Activated CD4-positive, alpha-beta T cell treated with anti-CD3 and anti-CD28 coated beads for 24 hours (primary cell): ENCODE measurements around the gene MGAT5B.

ENCODE experiments used
- DNase-seq, 2 donors: peaks; one replicate each; pipeline ENCODE4 v3.0.0-alpha.2; 2020; ENCODE audit warnings: low read depth in 2 of 2

Gene MGAT5B

GRCh38 chr17:76879691-76880090 is 11.5 kb downstream of the MGAT5B start:
- DNase-seq: no peak

- no peak for DNase-seq
These were observed 12.1 kb downstream of the MGAT5B start for GRCh38 chr17:76880268-76880667.

- no peak for DNase-seq
These were observed 12.8 kb downstream of the MGAT5B start for GRCh38 chr17:76880971-76881370.

DNA sequence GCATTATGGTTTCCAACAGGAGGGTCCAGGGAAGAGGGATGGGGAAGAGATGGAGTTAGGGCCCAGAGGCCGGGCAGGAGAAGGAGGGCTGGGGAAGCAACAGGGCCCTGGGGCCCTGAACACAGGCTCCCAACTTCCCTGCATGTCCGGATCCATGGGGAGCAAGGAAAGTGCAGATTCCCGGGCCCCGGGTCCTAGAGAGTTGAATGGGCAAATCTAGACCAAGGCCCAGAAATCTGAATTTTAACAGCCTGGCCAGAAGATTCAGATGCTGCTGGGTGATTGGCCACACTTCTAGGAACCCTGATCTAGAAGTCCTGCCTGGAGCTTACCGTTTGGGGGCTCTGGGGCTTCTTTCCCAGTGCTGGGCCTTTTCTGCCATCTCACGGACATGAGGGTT is 13.2 kb downstream of the MGAT5B start:
- no peak for DNase-seq

GRCh38 chr17:76881966-76882365 is 13.8 kb downstream of the MGAT5B start:
- no peak for DNase-seq

DNA sequence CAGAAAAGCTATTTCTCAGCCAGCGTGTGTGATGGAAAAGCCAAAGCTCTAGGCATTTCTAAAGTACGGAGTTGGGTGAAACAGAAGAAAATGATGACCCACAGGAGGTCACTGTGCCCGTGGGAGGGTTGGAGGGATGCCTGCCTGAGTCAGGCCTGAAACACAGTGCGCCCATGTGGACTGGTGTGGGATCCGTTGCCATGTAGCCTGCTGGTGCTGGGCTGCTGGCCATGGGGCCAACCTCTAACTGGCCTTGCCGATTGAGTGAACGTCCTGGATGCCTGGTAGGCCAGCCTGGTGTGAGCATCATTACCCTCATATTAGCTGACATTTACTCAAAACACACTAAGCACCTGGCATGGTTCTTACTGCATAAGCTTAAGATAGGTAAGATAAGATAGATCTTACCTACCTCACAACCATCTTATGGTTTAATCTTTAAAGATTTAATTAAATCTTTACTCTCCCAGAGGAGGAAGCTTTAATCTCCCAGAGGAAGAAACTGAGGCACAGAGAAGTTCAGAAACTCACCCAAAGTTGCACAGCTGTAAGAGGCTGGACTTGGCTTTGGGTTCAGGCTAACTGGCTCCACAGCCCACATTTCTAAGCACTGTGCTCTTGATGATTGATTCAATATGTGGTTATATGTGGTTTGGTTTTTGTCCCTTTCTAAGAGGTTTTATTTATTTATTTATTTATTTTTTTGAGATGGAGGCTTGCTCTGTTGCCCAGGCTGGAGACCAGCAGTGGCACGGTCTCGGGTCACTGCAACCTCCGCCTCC is 15.7 kb downstream of the MGAT5B start:
- no peak for DNase-seq

GRCh38 chr17:76884995-76885893 is 17.0 kb downstream of the MGAT5B start:
- no peak for DNase-seq

- DNase-seq: no peak
These were observed 17.7 kb downstream of the MGAT5B start for GRCh38 chr17:76885894-76886290.

DNA sequence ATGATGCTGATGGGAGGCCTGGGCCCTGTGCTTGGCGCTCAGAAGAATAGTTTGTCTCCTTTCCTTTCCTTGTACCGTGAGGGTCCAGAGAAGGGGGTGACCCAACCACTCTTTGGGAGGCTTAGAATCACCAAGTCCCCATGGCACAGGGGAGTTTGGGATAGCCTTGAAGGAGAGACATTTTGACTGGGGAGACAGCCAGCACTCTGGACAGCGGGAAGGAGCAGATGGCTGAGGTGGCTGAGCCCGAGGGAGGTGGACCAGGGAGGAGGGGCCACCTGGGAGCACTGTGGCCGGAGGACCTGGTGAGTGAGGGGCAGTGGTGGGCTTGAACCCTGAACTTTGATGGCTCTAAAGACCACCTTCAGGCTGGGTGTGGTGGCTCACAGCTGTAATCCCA is 18.2 kb downstream of the MGAT5B start:
- DNase-seq: no peak

DNA sequence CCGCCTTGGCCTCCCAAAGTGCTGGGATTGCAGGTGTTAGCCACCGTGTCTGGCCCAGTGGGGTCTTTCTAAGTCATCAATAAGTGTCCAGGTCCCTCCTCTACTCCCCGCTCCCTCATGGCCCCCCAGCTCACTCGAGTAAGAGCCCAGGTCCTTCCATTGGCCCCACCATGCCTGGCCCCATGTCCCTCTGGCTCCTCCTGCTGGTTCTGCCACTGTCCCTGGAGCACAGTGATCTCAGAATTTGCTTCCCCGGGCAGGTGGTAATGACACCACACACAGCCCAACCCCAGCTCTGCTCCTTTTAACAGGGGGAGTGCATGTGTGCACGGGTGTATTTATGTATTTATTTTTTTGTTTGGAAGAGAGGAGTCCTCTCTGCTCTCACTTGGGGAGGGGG is 19.6 kb downstream of the MGAT5B start:
- no peak for DNase-seq

GRCh38 chr17:76888661-76889060 is 20.5 kb downstream of the MGAT5B start:
- DNase-seq: no peak

DNA sequence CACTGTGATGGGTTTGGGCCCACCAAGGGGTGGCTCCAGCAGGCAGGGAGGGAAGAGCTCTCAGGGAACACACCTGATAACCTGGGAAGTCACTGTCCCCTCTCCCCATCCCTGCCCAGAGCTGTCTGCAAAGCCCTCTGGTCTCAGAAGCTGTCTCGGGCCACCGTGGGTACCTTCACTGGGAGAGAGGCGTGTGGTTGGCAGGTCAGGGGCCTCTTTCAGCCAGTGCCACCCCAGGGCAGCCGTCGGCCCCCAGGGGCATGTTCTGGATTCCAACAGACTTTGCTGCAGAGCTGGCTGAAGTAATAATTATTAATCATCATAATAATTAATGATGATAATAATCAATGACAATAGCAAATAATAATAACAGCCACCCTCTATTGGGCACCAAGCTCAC is 21.1 kb downstream of the MGAT5B start:
- DNase-seq: no peak

DNA sequence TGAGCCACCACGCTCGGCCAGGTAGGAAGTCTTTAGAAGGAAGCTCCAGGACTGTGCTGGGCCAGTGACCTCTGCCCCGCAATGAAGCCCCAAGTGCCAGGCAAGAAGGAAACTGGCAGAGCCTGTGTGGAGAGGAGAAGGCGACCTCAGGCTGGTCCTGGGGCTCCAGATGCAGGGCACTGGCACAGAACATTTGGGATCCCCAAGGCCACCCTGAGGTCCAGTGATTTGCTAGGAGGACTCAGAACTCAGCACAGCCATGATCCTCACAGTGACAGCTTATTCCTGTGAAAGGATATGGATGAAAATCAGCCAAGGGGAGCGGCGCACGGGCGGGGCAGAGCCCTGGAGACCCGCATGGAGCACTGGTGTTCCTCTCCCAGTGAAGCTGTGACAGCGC is 24.1 kb downstream of the MGAT5B start:
- DNase-seq: no peak

- DNase-seq: no peak
These were observed 25.6 kb downstream of the MGAT5B start for GRCh38 chr17:76893623-76894334.

DNA sequence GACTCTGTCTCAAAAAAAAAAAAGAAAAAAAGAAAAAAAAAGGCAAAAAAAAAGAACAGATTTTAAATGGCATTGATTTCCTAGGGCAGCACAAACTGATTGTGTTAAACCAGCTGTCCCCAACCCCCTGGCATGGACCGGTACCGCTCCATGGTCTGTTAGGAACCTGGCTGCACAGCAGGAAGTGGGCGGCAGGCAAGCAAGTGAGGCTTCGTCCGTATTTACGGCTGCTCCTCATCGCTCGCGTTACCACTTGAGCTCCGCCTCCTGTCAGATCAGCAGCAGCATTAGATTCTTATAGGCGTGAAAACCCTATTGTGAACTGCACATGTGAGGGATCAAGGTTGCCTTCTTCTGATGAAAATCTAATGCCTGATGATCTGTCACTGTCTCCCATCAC is 26.6 kb downstream of the MGAT5B start:
- no peak for DNase-seq

- DNase-seq: no peak
These were observed 28.8 kb downstream of the MGAT5B start for GRCh38 chr17:76897023-76897422.

- DNase-seq: no peak
These were observed 31.2 kb downstream of the MGAT5B start for GRCh38 chr17:76899414-76899813.

DNA sequence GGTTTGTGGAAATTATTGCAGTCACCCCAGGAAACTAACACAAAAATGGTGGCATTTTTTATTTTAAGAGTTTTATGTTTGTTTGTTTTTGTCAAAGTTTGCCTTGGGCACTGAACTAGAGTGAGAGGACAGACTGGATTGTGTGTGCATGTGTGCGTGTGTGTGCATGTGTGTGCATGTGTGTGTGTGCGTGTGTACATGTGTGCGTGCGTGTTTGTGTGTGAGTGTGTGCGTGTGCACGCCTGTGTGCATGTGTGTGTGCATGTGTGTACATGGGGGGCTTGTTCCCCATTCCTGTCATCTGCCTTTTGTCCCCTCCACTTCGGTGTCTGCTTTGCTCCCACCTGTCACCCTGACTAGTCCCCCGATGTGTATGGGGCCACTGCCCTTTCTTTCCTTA is 32.5 kb downstream of the MGAT5B start:
- DNase-seq: no peak

- DNase-seq: no peak
These were observed 33.5 kb downstream of the MGAT5B start for GRCh38 chr17:76901542-76902197.

DNA sequence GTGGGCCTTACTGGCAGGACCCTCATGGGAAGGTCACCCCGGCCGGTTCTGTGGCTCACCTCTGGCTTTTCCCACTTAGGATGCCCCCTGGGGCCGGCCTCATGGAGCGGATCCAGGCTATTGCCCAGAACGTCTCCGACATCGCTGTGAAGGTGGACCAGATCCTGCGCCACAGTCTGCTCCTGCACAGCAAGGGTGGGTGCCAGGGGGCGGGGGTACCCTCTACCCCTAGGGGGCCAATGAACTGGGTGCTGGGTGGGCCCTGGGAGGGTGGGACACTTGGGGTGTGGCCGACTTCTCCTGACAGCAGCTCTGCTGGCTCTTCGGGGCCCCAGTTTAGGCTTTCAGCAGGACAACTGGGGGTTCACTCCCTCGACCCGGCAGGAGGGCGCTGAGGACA is 34.3 kb downstream of the MGAT5B start:
- DNase-seq: no peak

DNA sequence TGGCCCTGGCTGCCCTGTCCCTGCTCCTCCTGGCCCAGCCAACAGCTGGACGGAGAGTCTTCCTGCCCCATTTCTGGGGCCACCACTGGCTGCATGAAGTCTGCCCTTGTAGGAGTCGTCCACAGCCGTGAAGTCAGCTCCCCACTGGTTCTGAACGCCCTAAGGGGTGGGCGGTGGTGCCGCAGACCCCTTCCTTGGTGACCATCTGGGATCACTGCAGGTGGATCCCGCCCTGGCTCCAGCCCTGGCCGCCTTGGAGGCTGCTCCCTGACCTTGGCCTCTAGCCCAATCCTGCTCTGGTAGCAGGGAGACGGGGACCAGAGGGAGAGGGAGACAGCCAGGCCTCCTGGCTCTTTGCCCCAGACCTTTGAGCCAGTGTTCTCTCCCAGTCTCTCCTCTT is 35.4 kb downstream of the MGAT5B start:
- no peak for DNase-seq

DNA sequence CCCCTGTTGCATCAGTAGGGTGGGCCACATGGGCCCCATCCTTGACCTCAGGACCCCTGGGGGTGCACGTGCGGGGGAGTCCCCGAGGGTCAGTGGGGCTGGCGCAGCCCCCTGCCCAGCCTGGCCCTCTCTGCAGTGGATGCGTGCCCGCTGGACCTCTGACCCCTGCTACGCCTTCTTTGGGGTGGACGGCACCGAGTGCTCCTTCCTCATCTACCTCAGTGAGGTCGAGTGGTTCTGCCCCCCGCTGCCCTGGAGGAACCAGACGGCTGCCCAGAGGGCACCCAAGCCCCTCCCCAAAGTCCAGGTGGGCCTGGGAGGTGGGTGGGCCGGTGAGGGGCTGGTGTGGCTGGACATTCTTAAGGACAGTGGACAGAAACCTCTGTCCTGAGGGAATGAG is 35.9 kb downstream of the MGAT5B start:
- no peak for DNase-seq
